ENCODE measurements around the gene AK4.

AK4 gene

GRCh38 chr1:65148548-65149350 lies 746 bp downstream of the AK4 start (continued):
- peak; percentile 81 for TF ChIP-seq ZBTB8A (tag by site-specific recombination; IDR thresholded peaks at IDR 0.05)
- TF ChIP-seq ZNF624 (tag by site-specific recombination; IDR thresholded peaks at IDR 0.05), result no peak
- no peak for TF ChIP-seq ZNF362 (tag by site-specific recombination; IDR thresholded peaks at IDR 0.05)
- TF ChIP-seq ZNF837 (tag by site-specific recombination; IDR thresholded peaks at IDR 0.05), result no peak
- peak; percentile 72 for TF ChIP-seq ZBTB20 (tag by site-specific recombination; IDR thresholded peaks at IDR 0.05)
- no peak for TF ChIP-seq ZNF433 (tag by site-specific recombination; IDR thresholded peaks at IDR 0.05; ENCODE audit: low read depth)
- no peak for TF ChIP-seq PRDM2 (tag by site-specific recombination; IDR thresholded peaks at IDR 0.05; ENCODE audit: borderline replicate concordance)
- peak; percentile 37 for TF ChIP-seq SP3 (tag by site-specific recombination; IDR thresholded peaks at IDR 0.05)
- no peak for TF ChIP-seq ZNF146 (tag by site-specific recombination; IDR thresholded peaks at IDR 0.05)
- TF ChIP-seq ZNF211 (tag by site-specific recombination; IDR thresholded peaks at IDR 0.05; ENCODE audit: low read depth), result no peak
- TF ChIP-seq GFI1B (tag by site-specific recombination; IDR thresholded peaks at IDR 0.05), result no peak
- 0 out of 2 replicates have a peak, but pooled peaks have one; percentile 43 for TF ChIP-seq ZNF501 (tag by site-specific recombination; IDR thresholded peaks at IDR 0.05)
- no peak for TF ChIP-seq ZNF610 (tag by site-specific recombination; IDR thresholded peaks at IDR 0.05; ENCODE audit: borderline replicate concordance)
- TF ChIP-seq ZNF10 (tag by site-specific recombination; IDR thresholded peaks at IDR 0.05), result 0 out of 2 replicates have a peak, but pooled peaks have one; percentile 10
- peak; percentile 94 for TF ChIP-seq ZBTB26 (tag by site-specific recombination; optimal IDR thresholded peaks at IDR 0.05)
- TF ChIP-seq ZNF26 (tag by site-specific recombination; IDR thresholded peaks at IDR 0.05), result no peak
- TF ChIP-seq ZNF510 (tag by site-specific recombination; IDR thresholded peaks at IDR 0.05; ENCODE audit: insufficient replicate concordance), result no peak
- no peak for TF ChIP-seq ZNF600 (tag by site-specific recombination; IDR thresholded peaks at IDR 0.05)
- TF ChIP-seq ZNF701 (tag by site-specific recombination; IDR thresholded peaks at IDR 0.05), result no peak
- TF ChIP-seq CTCF (tag by site-specific recombination; IDR thresholded peaks at IDR 0.05), result peak; percentile 64; the same call in 1 of the 2 replicates
- peak; percentile 76 for TF ChIP-seq ZNF335 (tag by site-specific recombination; conservative IDR thresholded peaks at IDR 0.05)
- TF ChIP-seq ZSCAN30 (tag by site-specific recombination; IDR thresholded peaks at IDR 0.05), result peak; percentile 78; the same call in 1 of the 2 replicates
- TF ChIP-seq MYNN (tag by site-specific recombination; IDR thresholded peaks at IDR 0.05; ENCODE audit: borderline replicate concordance), result no peak
- no peak for TF ChIP-seq ELK4 (IDR thresholded peaks at IDR 0.05; ENCODE audit: borderline replicate concordance, low read depth, low read length)
- no peak for TF ChIP-seq KLF17 (tag by site-specific recombination; IDR thresholded peaks at IDR 0.05)

Data from HEK293 (cell line).